ENCODE results near the gene TBCD. TPM values are rescaled to one million over a fixed set of nuclear protein-coding genes. Genes with fewer than 3 reads are reported as not detected.

The TBCD gene
- total RNA-seq, 1 experiment from 2014 or later = 129 TPM

- Histone ChIP-seq H3K56ac (ENCODE audit: insufficient read length, low read depth, low read length) (no peak overlapping the region), H2BK120ac (ENCODE audit: low read depth, low read length, poor library complexity, severe bottlenecking) (no peak overlapping the region), H2BK15ac (ENCODE audit: low read depth, low read length) (no peak overlapping the region), H3K4me2 (ENCODE audit: insufficient read depth, insufficient read length, low read length) (no peak overlapping the region), H3K79me2 (ENCODE audit: insufficient read depth, low read length) (no peaks in the 10 kb centered on the region), H2AK5ac (ENCODE audit: insufficient read length, low read length) (no peak overlapping the region), H3K27me3 (ENCODE audit: insufficient read depth, low read length) (no peaks in the 10 kb centered on the region), H2BK5ac (ENCODE audit: insufficient read length, low read length) (no peak overlapping the region), H2BK12ac (ENCODE audit: insufficient read length, low read depth, low read length) (no peak overlapping the region), H3K4ac (ENCODE audit: low read depth, low read length) (no peak overlapping the region), H4K8ac (replicated peaks; ENCODE audit: insufficient read length, low read depth, low read length) (no peak overlapping the region), H3K27ac (ENCODE audit: insufficient read length, low read depth, low read length) (no peak overlapping the region), H3K9ac (ENCODE audit: extremely low read depth, insufficient read length, low read length) (no peak overlapping the region), H2BK20ac (ENCODE audit: low read depth, low read length, poor library complexity, severe bottlenecking) (no peak overlapping the region), H4K91ac (ENCODE audit: insufficient read length, low read depth, low read length) (no peak overlapping the region), H3K9me3 (ENCODE audit: control insufficient read depth, low read depth, low read length) (no peaks in the 10 kb centered on the region), H3K14ac (ENCODE audit: insufficient read depth, low read length) (no peak overlapping the region), H4K5ac (ENCODE audit: insufficient read length, low read depth, low read length) (no peak overlapping the region), H3T11ph (ENCODE audit: low read length) (no peak overlapping the region), H3K23me2 (ENCODE audit: insufficient read length, low read depth, low read length, poor library complexity, severe bottlenecking) (no peaks in the 10 kb centered on the region), H3K79me1 (ENCODE audit: insufficient read depth, low read depth, low read length, poor library complexity, severe bottlenecking) (no peaks in the 10 kb centered on the region), H3K18ac (ENCODE audit: insufficient read length, low read depth, low read length) (no peak overlapping the region), H3K4me1 (ENCODE audit: insufficient read depth, low read length) (no peaks in the 10 kb centered on the region), H3K23ac (ENCODE audit: insufficient read length, low read depth, low read length) (no peak overlapping the region), H4K20me1 (ENCODE audit: control insufficient read depth, insufficient read depth, insufficient read length) (no peaks in the 10 kb centered on the region), H2AFZ (ENCODE audit: low read length) (no peak overlapping the region)
- Mint-ChIP-seq H3K9me3 (no peaks in the 10 kb centered on the region; a peak in 1 of 5 replicates), H3K4me1 (no peaks in the 10 kb centered on the region), H3K27me3 (ENCODE audit: low read depth) (no peaks in the 10 kb centered on the region), H3K4me3 (no peak overlapping the region), H3K36me3 (ENCODE audit: insufficient read depth in 1 of 3, low read depth in 3 of 3) (peaks cover 30 to 80% (median 77%) of the 10 kb centered on the region in 3 experiments), H3K27ac (peak overlapping the region in 1 of 3 experiments; percentile 82; a peak in 1 of 7 replicates)
- DNase-seq = no peak
- TF ChIP-seq CTCF (conservative IDR thresholded peaks at IDR 0.05) = no peak
- WGBS (ENCODE audit: extremely low coverage, insufficient read length, low lambda C conversion rate) = no CpG with 5 or more reads among the region's 22 CpGs
Observed at GRCh38 chr17:82810644-82811430, 59.0 kb downstream of the TBCD start.
